ENCODE measurements around the gene DIDO1. TPM values are rescaled to one million over a fixed set of nuclear protein-coding genes. Genes with fewer than 3 reads are reported as not detected.
"Not testable (repeated sequence)": the region's sequence is repeated elsewhere in the genome, so short reads cannot be mapped to it uniquely, and the experiment has no call there.

The DIDO1 gene
- total RNA-seq, 1 experiment from 2014 or later, result 27.8 TPM

GRCh38 chr20:62962891-62963613 is 36.7 kb upstream of the DIDO1 start:
- DNase-seq (ENCODE audit: extremely low read depth, low read depth), result no peak

GRCh38 chr20:62962221-62962879 is 36.0 kb upstream of the DIDO1 start:
- DNase-seq (ENCODE audit: extremely low read depth, low read depth), result no peak

GRCh38 chr20:62961799-62962198 is 35.5 kb upstream of the DIDO1 start:
- no peak for DNase-seq (ENCODE audit: extremely low read depth, low read depth)

GRCh38 chr20:62961310-62961783 is 35.0 kb upstream of the DIDO1 start:
- DNase-seq (ENCODE audit: extremely low read depth, low read depth), result no peak

- DNase-seq (ENCODE audit: extremely low read depth, low read depth), result not testable (repeated sequence)
These were observed 34.4 kb upstream of the DIDO1 start for GRCh38 chr20:62960446-62961309.

GRCh38 chr20:62959998-62960436 is 33.7 kb upstream of the DIDO1 start:
- DNase-seq (ENCODE audit: extremely low read depth, low read depth), result no peak

- no peak for DNase-seq (ENCODE audit: extremely low read depth, low read depth)
These were observed 33.0 kb upstream of the DIDO1 start for GRCh38 chr20:62959101-62959971.

GRCh38 chr20:62958388-62959100 is 32.2 kb upstream of the DIDO1 start:
- no peak for DNase-seq (ENCODE audit: extremely low read depth, low read depth)

GRCh38 chr20:62957136-62958117 is 31.1 kb upstream of the DIDO1 start:
- no peak for DNase-seq (ENCODE audit: extremely low read depth, low read depth)

GRCh38 chr20:62956387-62957135 is 30.3 kb upstream of the DIDO1 start:
- no peak for DNase-seq (ENCODE audit: extremely low read depth, low read depth)

GRCh38 chr20:62955519-62956386 is 29.4 kb upstream of the DIDO1 start:
- no peak for DNase-seq (ENCODE audit: extremely low read depth, low read depth)

- peak; percentile 67 for DNase-seq (ENCODE audit: extremely low read depth, low read depth)
These were observed 27.8 kb upstream of the DIDO1 start for GRCh38 chr20:62953839-62954703.

- DNase-seq (ENCODE audit: extremely low read depth, low read depth), result no peak
These were observed 26.9 kb upstream of the DIDO1 start for GRCh38 chr20:62952968-62953838.

- peak; percentile 63 for DNase-seq (ENCODE audit: extremely low read depth, low read depth)
These were observed 26.2 kb upstream of the DIDO1 start, which contains the start of gene SLC17A9 for GRCh38 chr20:62952373-62952967. TSS of gene SLC17A9 (plus strand) at chr20:62952709. CDS start at chr20:62952831, 122 bp downstream.

All from NCI-H460 (cell line).